GM19467 (cell line): Measurements from ENCODE around the gene PPP3CB.
A peak's percentile ranks its signal among the peaks of the same experiment; 100 is the strongest.
"Not testable (repeated sequence)": the region's sequence is repeated elsewhere in the genome, so short reads cannot be mapped to it uniquely, and the experiment has no call there.

ENCODE experiments used
- ATAC-seq: cut with Tn5 transposase; IDR thresholded peaks from one replicate; pipeline ENCODE4 v1.9.1; 2021; ENCODE audit warnings: mild to moderate bottlenecking, moderate library complexity; ENCODE audit not compliant: unreplicated experiment

Gene PPP3CB

DNA sequence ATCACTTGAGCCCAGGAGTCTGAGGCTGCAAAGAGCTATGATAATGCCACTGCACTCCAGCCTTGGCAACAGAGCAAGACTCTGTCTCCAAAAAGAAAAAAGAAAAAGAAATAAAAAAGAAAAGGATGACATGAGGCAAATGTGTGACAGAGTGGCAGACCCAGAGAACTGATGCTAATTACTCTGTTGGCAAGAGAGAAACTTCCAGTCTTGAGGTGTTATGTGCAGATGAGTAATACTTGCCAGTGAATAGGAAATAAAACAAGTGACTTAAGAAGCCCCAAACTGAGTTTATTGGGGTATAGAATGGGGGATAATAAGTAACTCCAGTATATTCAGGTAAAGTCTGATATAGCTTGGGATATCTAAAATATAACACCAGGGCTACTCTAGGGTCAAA lies 72.5 kb downstream of the PPP3CB start:
- ATAC-seq = no peak

DNA sequence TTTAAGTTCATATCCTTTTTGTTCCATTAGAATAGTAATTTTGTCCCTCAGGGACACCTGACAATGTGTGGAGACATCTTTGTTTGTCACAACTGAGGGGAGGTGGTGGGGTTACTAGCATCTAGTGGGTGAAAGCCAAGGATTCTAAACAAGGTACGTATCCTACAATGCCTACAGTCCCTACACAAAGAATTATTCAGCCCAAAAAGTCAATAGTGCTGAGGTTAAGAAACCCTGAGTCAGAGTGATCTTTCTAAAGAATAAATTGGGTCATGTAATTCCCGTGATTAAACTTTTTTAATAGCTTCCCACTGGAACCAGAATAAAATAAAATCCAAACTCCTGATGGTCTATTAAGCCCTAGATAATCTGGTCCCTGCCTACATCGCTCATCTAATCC lies 79.3 kb downstream of the PPP3CB start:
- no peak for ATAC-seq

- ATAC-seq = peak; percentile 17
These were observed 81.4 kb downstream of the PPP3CB start for GRCh38 chr10:73414230-73414945.

DNA sequence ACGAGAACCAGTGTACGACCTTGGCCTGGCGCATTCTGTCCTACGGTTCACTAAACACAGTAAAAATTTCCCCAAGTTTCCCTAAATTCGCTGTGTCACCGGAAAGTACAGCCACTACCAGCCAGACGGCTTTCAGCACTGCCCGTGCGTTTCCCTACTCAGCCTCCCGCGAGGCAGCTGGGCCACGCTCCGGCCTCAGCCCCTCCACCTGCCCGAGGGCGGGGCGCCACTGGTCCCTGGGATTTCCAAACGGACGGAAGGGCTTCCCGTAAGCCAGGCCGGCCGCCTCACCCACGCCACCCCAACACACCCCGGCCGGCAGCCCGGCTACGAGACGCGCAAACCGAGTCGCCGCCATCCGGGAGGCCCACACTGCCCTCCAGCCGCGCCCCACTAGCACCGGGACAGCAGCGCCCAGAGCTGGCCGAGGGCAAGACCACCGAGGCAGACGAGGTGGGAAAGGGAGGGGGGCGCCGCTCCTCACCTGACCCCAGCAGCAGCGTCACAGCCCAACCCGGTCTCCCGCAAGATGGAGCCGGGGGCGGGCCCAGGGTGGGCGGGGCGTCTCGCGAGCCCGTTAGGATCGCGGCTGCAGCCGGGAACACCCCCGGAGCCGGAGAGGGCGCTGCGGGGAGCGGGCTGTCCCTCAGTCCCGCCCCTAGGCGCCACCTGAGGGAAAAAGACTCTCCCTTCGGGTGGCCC lies 82.1 kb downstream of the PPP3CB start, which contains the start of gene ANXA7:
Gene ANXA7, minus strand, starts transcription at position 531 of the 702 bp plus-strand sequence. CDS start 13,202 bp downstream, outside the sequence.
- ATAC-seq = peak; percentile 90

DNA sequence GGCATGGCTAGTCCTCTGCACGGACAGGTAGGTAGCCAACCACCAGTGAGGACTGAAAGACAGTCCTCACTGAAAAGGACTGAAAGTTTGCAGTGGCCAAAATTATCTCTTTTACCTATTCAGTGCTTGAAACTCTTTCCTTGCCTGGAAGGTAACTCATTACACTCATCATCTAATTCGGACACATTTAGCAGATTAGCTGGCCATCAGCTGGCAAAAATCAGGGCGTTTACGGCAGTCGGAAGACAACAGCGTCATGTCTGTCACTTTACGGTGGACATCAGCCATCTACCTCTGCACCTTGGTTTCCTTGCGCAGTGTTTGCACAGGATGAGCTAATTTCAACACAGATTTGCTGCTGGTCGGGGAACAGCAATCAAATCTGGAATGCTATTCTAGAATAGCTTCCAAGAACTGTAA lies 82.7 kb downstream of the PPP3CB start:
- ATAC-seq = peak; percentile 27

GRCh38 chr10:73410897-73411296 lies 84.9 kb downstream of the PPP3CB start:
- no peak for ATAC-seq

DNA sequence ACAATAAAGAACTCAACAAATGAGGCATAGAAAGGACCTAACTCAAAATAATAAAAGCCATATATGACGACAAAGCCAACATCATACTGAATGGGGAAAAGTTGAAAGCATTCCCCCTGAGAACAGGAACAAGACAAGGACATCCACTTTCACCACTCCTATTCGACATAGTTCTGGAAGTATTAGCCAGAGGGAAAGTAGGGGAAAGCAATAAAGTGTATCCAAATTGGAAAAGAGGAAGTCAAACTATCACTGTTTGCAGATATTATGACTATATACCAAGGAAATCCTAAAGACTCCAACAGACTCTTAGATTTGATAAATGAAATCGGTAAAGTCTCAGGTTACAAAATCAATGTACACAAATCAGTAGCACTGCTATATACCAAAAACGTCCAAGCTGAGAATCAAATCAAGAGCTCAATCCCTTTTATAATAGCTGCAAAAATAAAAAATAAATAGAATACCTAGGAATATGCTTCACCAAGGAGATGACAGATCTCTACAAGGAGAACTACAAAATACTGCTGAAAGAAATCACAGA lies 86.8 kb downstream of the PPP3CB start:
- no peak for ATAC-seq

GRCh38 chr10:73408061-73408460 lies 87.8 kb downstream of the PPP3CB start:
- ATAC-seq = no peak

GRCh38 chr10:73407495-73407894 lies 88.3 kb downstream of the PPP3CB start:
- no peak for ATAC-seq

- ATAC-seq = no peak
These were observed 89.0 kb downstream of the PPP3CB start for GRCh38 chr10:73406846-73407245.

- ATAC-seq = no peak
These were observed 90.3 kb downstream of the PPP3CB start for GRCh38 chr10:73405556-73405955.

- ATAC-seq = no peak
These were observed 91.1 kb downstream of the PPP3CB start for GRCh38 chr10:73404690-73405089.

- no peak for ATAC-seq
These were observed 94.2 kb downstream of the PPP3CB start for GRCh38 chr10:73401636-73402035.

DNA sequence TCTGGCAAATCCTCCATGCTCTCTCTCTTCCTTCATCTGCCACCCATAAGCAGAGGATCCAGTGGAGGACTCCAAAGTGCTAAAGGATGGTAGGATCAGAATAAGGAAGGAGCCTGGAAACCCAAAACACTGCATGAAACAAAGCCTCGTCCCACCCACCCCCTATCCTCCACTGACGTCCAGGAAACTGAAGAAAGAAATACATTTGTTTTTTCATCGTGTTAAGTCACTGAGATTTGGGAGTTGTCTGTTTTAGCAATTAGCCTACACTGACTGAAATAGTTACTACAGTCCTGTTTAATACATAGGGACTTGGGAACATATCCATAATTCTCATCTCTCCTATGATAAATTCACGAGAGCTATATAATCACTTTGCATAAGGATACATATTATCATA lies 96.8 kb downstream of the PPP3CB start:
- ATAC-seq = no peak

- no peak for ATAC-seq
These were observed 97.8 kb downstream of the PPP3CB start for GRCh38 chr10:73398024-73398423.

DNA sequence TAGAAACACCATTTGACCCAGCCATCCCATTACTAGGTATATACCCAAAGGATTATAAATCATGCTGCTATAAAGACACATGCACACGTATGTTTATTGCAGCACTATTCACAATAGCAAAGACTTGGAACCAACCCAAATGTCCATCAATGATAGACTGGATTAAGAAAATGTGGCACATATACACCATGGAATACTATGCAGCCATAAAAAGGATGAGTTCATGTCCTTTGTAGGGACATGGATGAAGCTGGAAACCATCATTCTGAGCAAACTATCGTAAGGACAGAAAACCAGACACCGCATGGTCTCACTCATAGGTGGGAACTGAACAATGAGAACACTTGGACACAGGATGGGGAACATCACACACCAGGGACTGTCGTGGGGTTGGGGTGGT lies 101.5 kb downstream of the PPP3CB start:
- not testable (repeated sequence) for ATAC-seq

DNA sequence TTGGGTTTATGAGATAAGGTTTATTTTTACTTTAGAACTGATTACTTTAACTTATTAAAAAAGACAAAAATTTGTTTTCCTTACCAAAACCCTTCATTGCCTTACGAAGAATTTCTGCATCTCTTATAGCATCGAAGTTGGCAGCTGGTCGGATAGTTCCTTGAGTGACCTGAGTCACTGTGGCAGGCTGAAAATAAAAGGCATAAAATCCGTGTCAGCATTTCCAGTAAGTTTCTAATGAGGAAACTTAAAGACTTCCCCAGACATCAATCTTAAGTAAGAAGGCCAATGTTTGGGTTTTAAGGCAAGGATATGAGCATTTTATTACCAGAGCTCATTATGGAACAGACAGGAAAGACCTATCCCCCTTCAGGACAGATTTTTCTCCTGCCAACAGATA lies 107.6 kb downstream of the PPP3CB start:
- no peak for ATAC-seq

DNA sequence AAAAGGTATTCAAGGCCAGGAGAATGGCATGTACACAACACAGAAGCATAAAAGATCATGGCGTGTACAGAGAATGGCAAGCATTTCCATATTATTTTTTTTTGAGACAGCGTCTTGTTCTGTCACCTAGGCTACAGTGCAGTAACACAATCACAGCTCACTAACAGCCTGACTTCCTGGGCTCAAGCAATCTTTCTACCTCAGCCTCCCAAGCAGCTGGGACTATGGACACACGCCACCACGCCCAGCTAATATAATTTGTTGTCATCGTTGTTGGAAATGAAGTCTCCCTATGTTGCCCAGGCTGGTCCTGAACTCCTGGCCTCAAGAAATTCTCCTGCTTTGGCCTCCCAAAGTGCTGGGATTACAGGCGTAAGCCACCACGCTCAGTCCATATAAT lies 109.2 kb downstream of the PPP3CB start:
- no peak for ATAC-seq
